ENCODE data around the gene GINS3. TPM values are rescaled to one million over a fixed set of nuclear protein-coding genes. Genes with fewer than 3 reads are reported as not detected.

The GINS3 gene
- 2.7 TPM for polyA plus RNA-seq (2013, experiment 1 of 2)
- 2.5 TPM for polyA plus RNA-seq (2013, experiment 2 of 2)

DNA sequence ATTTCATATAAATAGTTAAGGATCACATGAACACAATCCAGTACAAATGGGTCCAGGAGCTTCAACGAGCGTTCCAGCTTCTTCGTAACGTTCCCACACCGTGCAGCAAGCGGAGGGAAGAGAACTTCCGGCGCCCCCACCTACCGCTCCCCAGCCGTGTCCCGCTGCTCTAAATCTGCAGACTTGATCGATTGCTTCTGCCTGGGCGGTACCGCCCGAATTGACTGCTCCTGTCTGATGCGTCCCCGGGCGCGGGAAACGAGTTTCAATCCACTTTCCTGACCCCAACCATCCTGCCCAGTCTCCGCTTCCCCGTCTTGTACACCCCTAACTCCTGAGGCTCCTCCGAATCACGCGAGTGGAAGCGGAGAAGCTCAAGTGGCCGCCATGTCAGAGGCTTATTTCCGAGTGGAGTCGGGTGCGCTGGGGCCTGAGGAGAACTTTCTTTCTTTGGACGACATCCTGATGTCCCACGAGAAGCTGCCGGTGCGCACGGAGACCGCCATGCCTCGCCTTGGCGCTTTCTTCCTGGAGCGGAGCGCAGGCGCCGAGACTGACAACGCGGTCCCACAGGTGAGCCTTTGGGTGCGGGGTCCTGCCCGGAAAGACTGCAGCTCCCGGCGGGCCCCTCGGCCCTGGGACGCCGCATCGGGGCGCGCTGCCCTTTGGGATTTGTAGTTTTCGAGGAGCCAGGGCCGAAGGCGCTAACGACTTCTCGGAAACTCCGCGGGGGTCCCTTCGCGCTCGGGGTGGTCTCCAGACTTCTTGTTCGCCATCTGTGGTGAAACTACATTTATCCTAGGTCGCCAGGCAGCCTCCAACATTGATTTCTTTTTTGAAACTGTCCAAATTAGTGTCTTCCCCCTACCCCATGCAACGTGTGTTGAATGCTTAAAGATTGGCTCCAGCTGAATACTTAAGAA is at the start of gene GINS3:
GINS3 (plus strand) TSS at position 257 of the 923 bp plus-strand sequence; CDS start at position 388, 131 bp downstream.
- H2BK120ac ChIP-seq (ENCODE audit: low read depth, low read length): no peak within 1 kb of the TSS

DNA sequence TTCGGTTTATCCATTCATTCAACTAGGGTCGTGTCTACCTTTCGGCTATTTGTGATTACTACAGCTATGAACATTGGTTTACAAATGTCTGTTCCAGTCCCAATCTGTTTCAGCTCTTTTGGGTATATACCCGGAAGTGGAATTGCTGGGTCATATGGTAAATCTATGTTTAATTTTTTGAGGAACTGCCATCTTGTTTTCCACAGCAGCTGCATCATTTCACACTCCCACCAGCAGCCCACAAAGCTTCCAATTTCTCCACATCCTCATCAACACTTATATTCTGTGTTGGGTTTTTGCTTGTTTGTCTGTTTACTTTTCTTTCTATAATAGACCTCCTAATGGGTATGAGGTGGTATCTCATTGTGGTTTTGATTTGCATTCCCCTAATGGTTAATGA is 48.7 kb upstream of the GINS3 start:
- no peak overlapping the region for H3K27ac ChIP-seq (ENCODE audit: low read length, poor library complexity, severe bottlenecking)
- H2AFZ ChIP-seq (ENCODE audit: low read depth, low read length): no peak overlapping the region
- no peak overlapping the region for H3K4me2 ChIP-seq (ENCODE audit: low read length, poor library complexity, severe bottlenecking)
- H3K9ac ChIP-seq (ENCODE audit: low read length): no peak overlapping the region
- H3K14ac ChIP-seq (ENCODE audit: low read length in 2 of 2): no peak overlapping the region
- no peak overlapping the region for H3K4me3 ChIP-seq (ENCODE audit: insufficient read depth in 1 of 2, low read depth in 1 of 2, low read length in 2 of 2)
- H3K18ac ChIP-seq (ENCODE audit: low read depth in 1 of 2, low read length in 2 of 2): no peak overlapping the region
- no peak overlapping the region for H2BK15ac ChIP-seq (ENCODE audit: low read depth, poor library complexity, severe bottlenecking)
- H2BK120ac ChIP-seq (ENCODE audit: low read depth, low read length): no peak overlapping the region
- no peak overlapping the region for H4K8ac ChIP-seq (ENCODE audit: low read length)
- no peak overlapping the region for H3K4ac ChIP-seq (ENCODE audit: low read depth in 1 of 2, low read length in 2 of 2)
- no peak overlapping the region for H2BK12ac ChIP-seq (ENCODE audit: low read length in 2 of 2)
- no peak overlapping the region for H2AK5ac ChIP-seq (ENCODE audit: low read length, severe bottlenecking)
- 91% methylated on average over 3 of the region's 4 CpGs for WGBS
- no peaks in the 10 kb centered on the region for H3K9me3 ChIP-seq (ENCODE audit: control insufficient read depth, low read length)
- no peaks in the 10 kb centered on the region for H3K36me3 ChIP-seq (ENCODE audit: control insufficient read depth in 1 of 2, insufficient read depth in 2 of 2, low read depth in 1 of 2, low read length in 2 of 2)
- no peaks in the 10 kb centered on the region for H3K4me1 ChIP-seq (ENCODE audit: control insufficient read depth, insufficient read depth, low read depth, low read length)
- H3K79me1 ChIP-seq (replicated peaks; ENCODE audit: low read length, poor library complexity, severe bottlenecking): no peaks in the 10 kb centered on the region
- no peak overlapping the region for H4K91ac ChIP-seq (ENCODE audit: low read length)
- no peak overlapping the region for H3K23ac ChIP-seq (ENCODE audit: low read length in 2 of 2)
- no peak for DNase-seq
- peaks cover 7 to 18% of the 10 kb centered on the region in 2 experiments for H3K27me3 ChIP-seq (ENCODE audit: control insufficient read depth in 1 of 2, insufficient read depth in 1 of 2, low read length in 2 of 2)
- H2BK5ac ChIP-seq (ENCODE audit: low read depth, low read length, poor library complexity, severe bottlenecking): no peak overlapping the region

More for the DNA sequence above, at the start of gene GINS3:
- Histone ChIP-seq H3K9ac (ENCODE audit: low read length) (peak within 1 kb of the TSS; percentile 88), H3K4ac (ENCODE audit: low read depth in 1 of 2, low read length in 2 of 2) (peak within 1 kb of the TSS in 1 of 2 experiments; percentile 47), H2BK15ac (ENCODE audit: low read depth, poor library complexity, severe bottlenecking) (no peak within 1 kb of the TSS), H3K4me2 (ENCODE audit: low read length, poor library complexity, severe bottlenecking) (peak within 1 kb of the TSS; percentile 75), H2BK5ac (ENCODE audit: low read depth, low read length, poor library complexity, severe bottlenecking) (no peak within 1 kb of the TSS), H3K4me3 (ENCODE audit: insufficient read depth in 1 of 2, low read depth in 1 of 2, low read length in 2 of 2) (peak within 1 kb of the TSS; percentile 90 to 97), H3K79me1 (replicated peaks; ENCODE audit: low read length, poor library complexity, severe bottlenecking) (peaks cover 4% of the 10 kb centered on the region), H2AK5ac (ENCODE audit: low read length, severe bottlenecking) (no peak within 1 kb of the TSS), H3K36me3 (ENCODE audit: control insufficient read depth in 1 of 2, insufficient read depth in 2 of 2, low read depth in 1 of 2, low read length in 2 of 2) (no peaks in the 10 kb centered on the region), H3K14ac (ENCODE audit: low read length in 2 of 2) (peak within 1 kb of the TSS in 1 of 2 experiments; percentile 95), H3K9me3 (ENCODE audit: control insufficient read depth, low read length) (no peaks in the 10 kb centered on the region), H4K91ac (ENCODE audit: low read length) (peak within 1 kb of the TSS; percentile 39), H3K27me3 (ENCODE audit: control insufficient read depth in 1 of 2, insufficient read depth in 1 of 2, low read length in 2 of 2) (peaks cover 5 to 15% of the 10 kb centered on the region in 2 experiments), H2AFZ (ENCODE audit: low read depth, low read length) (peak within 1 kb of the TSS; percentile 100), H3K27ac (ENCODE audit: low read length, poor library complexity, severe bottlenecking) (peak within 1 kb of the TSS; percentile 22), H3K4me1 (ENCODE audit: control insufficient read depth, insufficient read depth, low read depth, low read length) (no peaks in the 10 kb centered on the region), H2BK12ac (ENCODE audit: low read length in 2 of 2) (peak within 1 kb of the TSS in 1 of 2 experiments; percentile 17), H3K18ac (ENCODE audit: low read depth in 1 of 2, low read length in 2 of 2) (peak within 1 kb of the TSS; percentile 58 to 94), H3K23ac (ENCODE audit: low read length in 2 of 2) (peak within 1 kb of the TSS in 1 of 2 experiments; percentile 64), H4K8ac (ENCODE audit: low read length) (peak within 1 kb of the TSS; percentile 89)
- DNase-seq: peak; percentile 91
- WGBS: under 1% methylated on average over 67 of the region's 67 CpGs

DNA sequence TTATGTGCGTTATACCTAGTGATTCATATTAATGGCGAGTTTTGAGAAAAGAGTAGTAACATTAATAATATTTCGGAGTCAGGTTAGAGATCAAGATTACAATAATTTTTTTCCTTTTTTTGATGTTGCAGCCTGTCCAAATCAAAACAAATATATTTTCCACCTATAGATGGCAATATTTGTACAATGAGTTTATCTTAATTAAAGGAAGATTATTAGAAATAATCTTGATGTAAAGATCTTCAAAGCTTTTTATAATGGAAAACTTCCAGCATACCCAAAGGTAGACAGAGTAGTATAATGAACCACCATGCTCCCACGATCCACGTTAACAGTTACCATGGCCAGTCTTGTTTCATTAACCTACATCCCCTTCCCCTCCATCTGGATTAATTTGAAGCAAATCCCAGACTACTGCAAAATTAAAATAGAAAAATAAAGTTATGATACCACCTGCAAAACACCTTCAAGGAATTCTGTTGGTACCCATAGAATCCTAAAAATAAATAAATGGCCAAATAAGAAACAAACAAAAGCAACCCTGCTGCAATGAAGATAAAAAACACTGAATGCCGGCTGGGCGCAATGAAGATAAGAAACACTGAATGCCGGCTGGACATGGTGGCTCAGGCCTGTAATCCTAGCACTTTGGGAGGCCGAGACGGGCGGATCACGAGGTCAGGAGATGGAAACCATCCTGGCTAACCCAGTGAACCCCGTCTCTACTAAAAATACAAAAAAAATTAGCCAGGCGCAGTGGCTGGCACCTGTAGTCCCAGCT is 46.5 kb upstream of the GINS3 start:
- Histone ChIP-seq H3K14ac (ENCODE audit: low read length in 2 of 2) (no peak overlapping the region), H2BK15ac (ENCODE audit: low read depth, poor library complexity, severe bottlenecking) (no peak overlapping the region), H3K4me3 (ENCODE audit: insufficient read depth in 1 of 2, low read depth in 1 of 2, low read length in 2 of 2) (no peak overlapping the region), H3K9ac (ENCODE audit: low read length) (no peak overlapping the region), H3K9me3 (ENCODE audit: control insufficient read depth, low read length) (no peaks in the 10 kb centered on the region), H2BK120ac (ENCODE audit: low read depth, low read length) (no peak overlapping the region), H3K4me2 (ENCODE audit: low read length, poor library complexity, severe bottlenecking) (no peak overlapping the region), H3K18ac (ENCODE audit: low read depth in 1 of 2, low read length in 2 of 2) (no peak overlapping the region), H3K79me1 (replicated peaks; ENCODE audit: low read length, poor library complexity, severe bottlenecking) (no peaks in the 10 kb centered on the region), H2BK12ac (ENCODE audit: low read length in 2 of 2) (no peak overlapping the region), H3K27ac (ENCODE audit: low read length, poor library complexity, severe bottlenecking) (no peak overlapping the region), H2AK5ac (ENCODE audit: low read length, severe bottlenecking) (no peak overlapping the region), H3K36me3 (ENCODE audit: control insufficient read depth in 1 of 2, insufficient read depth in 2 of 2, low read depth in 1 of 2, low read length in 2 of 2) (no peaks in the 10 kb centered on the region), H4K8ac (ENCODE audit: low read length) (no peak overlapping the region), H3K4me1 (ENCODE audit: control insufficient read depth, insufficient read depth, low read depth, low read length) (no peaks in the 10 kb centered on the region), H2BK5ac (ENCODE audit: low read depth, low read length, poor library complexity, severe bottlenecking) (no peak overlapping the region), H3K4ac (ENCODE audit: low read depth in 1 of 2, low read length in 2 of 2) (no peak overlapping the region), H2AFZ (ENCODE audit: low read depth, low read length) (no peak overlapping the region), H4K91ac (ENCODE audit: low read length) (no peak overlapping the region), H3K27me3 (ENCODE audit: control insufficient read depth in 1 of 2, insufficient read depth in 1 of 2, low read length in 2 of 2) (peaks cover 7 to 30% of the 10 kb centered on the region in 2 experiments), H3K23ac (ENCODE audit: low read length in 2 of 2) (no peak overlapping the region)
- DNase-seq: no peak
- WGBS: 89% methylated on average over 11 of the region's 14 CpGs
